HG02642 (cell line): Measurements from ENCODE around the gene DST.

Experiments
- ATAC-seq: cut with Tn5 transposase; IDR thresholded peaks from one replicate; pipeline ENCODE4 v1.9.1; 2021; ENCODE audit warnings: mild to moderate bottlenecking; ENCODE audit not compliant: unreplicated experiment, poor library complexity

The DST gene

GRCh38 chr6:56540232-56541029 lies 102.3 kb downstream of the DST start:
- no peak for ATAC-seq

DNA sequence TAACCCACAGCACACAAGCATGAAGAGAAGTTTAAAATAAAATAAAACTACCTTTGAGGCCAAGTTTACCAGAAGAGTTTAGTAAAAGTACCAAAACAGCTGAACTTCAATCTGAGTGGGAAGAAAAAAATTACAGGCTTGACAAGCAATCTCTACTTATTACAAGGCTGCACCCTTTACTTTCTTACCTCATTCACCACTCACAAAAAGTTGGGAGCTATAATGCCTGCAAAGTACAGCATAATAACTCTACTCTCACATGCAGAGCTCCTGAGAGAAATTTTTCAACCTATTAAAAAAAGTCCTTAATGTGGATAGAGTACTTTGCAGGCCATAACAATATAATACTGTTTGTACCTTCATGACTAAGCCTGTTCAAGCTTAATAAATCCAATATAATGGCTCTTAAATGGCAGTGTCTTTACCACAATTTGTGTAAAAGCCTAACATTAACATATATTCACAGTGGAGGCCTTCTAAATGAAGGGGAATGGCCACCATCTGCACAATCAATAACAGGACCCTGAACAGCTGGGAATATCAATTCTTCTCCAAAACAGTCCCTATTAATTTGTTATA lies 103.1 kb downstream of the DST start:
- ATAC-seq, result no peak

DNA sequence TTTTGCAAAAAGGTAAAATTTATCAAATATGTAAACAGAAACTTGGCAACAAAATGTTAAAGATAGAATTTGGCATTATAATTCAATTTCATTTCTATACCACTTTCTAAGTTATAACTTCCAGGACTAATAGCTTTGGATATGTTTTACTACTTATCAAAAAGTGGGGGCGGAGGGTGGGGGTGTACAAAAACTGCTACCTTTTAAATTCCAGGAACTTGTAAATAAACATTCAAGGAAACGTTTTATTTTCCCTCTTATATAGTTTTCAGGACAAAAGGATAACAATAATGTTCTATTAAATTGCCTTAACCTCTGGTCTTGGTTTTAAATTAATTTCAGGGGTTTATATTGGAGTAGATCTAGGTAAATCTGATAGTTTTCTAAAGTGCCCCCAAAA lies 103.8 kb downstream of the DST start:
- ATAC-seq, result no peak

- ATAC-seq, result no peak
Measured at GRCh38 chr6:56537223-56537770, 105.4 kb downstream of the DST start.

DNA sequence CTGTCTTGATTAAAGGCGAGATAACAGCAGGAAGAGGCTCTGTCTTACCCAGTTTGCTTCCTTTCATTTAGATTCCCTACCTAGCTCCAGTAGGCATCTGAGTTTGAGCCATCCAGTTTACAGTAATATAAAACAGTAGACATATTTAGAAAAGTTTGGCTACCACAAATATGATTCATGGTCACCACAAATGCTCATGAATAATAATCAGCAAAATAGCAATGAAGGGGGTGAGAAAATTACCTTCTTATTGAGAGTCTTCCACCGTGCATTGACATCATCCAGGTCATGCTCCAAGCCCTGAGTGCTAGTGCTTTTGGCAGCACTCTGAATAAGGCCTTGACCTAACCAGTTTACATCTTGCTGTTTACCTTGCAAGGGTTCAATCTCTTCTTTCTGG lies 106.2 kb downstream of the DST start:
- no peak for ATAC-seq

DNA sequence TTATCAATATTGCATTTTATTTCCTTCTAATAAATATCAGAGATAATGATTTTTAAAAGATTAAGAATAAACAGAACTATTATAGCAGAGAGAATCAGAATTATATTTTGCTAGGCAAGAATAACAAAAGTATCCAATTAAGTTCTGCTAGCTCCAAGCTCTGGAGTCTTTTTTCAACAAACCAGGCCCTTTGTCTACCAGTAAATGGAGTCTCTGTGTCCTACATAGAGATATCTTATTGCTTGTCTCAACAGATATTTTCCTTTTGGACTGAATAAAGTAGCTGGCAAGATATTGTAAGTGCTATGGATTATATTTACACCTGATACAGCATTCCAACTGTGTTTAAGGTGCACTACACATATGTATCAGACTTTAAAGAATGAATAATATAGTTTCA lies 107.1 kb downstream of the DST start:
- no peak for ATAC-seq

DNA sequence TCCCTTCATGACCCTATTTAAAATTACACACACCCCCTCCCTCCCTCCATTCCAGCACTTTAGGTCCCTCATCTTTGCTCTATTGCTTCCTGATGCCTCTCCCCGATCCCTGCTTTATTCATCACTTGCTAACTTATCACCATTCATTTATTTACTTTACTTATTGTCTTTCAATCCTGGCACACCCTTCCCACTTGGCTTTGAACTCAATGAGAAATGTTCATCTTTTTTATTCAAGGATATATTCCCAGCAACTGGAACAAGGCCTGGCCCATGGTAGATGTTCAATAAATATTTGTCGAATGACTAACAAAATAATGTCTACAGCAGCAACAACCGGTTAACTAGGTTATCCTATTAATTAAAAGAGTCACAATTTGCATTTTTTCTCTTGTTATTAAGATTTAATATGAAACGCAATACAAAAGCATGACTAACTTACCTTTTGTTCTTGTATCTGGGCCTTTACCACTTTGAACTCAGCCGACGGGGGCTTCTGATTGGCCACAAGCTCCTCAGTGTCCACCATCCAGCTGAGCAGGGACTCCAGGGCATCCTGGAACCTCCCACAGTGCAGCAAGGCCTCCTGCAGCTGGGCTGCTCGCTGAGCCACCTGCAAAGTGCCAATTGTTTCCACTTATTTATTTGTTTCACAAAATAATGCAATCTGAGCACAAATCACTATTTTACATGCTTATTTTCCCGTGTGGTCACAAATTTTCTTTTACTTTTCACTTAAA lies 107.8 kb downstream of the DST start:
- ATAC-seq, result no peak

DNA sequence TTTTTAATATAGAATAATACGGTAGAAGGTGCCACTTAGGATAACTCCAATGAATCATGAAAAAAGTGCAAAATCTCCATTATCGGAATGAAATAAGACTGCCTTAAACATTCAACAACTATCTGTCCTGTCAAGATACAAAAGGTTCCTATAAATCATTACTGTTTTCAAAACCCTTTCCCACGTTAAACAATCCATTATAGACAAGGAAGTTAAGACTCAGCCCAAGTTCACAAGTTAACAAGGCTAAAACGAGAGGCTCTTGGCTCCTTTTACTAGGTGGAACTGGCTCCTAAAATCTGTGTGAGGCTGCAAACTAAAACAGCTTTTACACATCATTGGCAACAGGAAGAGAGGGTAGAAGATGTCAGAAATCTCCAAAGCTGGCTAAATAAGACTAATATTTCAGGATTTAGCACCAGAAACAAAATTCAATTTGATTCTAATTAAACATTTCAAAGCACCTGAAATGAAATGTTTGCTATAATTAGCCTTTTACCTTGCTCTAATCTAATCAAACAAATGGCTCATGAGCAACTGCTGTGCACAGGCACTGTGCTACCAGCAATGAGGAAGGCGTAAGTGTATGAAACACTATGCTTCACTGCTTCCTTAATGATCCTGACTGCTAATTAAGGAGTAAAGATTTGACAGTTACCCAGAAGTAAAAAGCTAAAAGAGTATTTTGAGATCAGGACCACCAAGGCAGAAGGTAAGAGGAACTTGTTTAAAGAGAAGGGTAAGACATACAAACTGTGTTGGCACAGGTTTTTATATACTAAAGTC lies 109.7 kb downstream of the DST start:
- no peak for ATAC-seq

- no peak for ATAC-seq
Measured at GRCh38 chr6:56531839-56532595, 110.7 kb downstream of the DST start.

GRCh38 chr6:56529594-56530191 lies 113.0 kb downstream of the DST start:
- no peak for ATAC-seq

DNA sequence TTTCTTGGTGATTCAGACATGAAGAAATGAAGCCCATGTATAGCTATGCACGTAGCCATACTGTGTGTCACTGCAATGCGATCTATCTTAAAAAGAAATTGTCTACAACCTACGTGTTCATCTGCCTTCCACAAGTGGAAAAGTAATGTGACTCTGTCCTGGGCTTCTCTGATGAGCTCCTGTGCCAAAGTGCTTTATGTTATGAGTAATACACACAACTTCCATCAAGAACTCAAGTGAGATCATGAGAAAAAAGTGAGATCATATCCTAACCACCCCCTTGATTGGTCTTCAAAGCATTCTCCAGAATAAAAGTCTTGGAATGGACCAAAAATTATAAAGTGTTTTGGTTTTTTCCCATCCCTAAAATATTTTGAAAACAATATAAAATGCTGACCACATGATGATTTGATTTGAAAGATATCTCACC lies 114.3 kb downstream of the DST start:
- no peak for ATAC-seq

- ATAC-seq, result no peak
Measured at GRCh38 chr6:56527934-56528333, 114.8 kb downstream of the DST start.

DNA sequence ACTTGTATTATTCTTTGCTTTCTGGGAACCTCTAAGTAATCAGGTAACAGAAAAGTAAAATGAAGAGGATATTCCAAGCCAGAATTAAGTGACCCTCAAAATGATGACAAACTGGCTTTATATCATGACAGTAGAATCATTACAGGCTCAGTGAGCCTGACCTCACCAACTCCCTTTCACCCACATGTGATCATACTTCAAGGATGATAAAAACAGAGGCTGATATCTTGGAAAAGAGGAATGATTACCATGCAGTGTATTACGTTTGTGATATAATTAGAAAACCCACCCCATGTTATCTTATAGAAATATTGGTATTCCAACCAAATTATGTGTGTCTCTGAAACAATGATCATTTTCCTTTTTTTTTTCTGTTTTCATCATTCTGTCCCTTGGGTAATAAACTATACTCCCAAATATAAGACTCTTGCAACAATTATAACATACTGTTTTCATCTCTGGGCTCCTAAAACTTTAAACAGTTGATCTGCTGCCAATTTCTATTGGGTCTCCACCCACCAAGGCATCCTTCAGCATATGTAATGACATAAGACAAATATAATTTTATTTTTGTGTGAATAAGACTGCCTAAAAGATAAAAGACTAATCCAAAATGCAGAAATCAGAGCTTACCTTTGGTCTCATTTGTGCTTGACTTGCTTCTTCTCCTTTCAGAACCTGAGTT lies 115.7 kb downstream of the DST start:
- ATAC-seq, result no peak

DNA sequence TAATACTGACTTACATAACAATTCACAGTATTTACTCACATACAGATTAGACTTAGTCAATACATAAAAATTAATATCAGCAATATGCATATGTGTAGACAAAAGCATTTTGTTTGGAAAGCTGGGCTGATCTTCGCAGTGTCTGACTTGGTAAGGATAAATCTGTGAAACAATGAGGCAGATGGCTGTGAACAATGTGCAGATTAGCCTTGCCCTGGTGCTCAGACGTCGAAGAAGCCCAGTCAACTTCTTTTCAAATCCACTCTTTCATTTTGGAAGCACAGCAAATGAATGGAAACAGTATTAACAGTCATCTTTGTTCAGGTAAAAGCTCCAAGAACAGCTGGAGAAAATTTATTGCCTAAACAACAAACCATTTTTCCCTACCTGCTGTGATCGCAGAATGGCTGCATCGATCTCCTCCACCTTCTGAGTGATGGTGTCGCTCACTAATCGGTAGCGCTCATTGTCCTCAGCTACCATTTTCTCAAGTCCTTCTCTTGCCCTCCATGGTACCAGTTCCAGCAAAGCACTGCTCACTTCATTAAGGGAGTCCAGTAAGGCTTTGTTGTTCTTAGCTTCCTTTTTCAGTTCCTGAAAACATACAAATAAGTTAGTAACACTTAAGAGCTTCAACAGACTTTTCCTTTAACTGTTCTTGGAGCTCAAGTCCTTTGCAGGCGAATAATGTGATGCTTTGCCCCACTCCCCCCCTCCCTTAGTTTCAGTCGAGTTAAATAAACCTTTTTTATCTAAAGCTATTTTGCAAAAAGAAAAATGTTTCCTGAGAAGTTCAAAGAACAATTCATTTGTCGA lies 116.5 kb downstream of the DST start:
- no peak for ATAC-seq

DNA sequence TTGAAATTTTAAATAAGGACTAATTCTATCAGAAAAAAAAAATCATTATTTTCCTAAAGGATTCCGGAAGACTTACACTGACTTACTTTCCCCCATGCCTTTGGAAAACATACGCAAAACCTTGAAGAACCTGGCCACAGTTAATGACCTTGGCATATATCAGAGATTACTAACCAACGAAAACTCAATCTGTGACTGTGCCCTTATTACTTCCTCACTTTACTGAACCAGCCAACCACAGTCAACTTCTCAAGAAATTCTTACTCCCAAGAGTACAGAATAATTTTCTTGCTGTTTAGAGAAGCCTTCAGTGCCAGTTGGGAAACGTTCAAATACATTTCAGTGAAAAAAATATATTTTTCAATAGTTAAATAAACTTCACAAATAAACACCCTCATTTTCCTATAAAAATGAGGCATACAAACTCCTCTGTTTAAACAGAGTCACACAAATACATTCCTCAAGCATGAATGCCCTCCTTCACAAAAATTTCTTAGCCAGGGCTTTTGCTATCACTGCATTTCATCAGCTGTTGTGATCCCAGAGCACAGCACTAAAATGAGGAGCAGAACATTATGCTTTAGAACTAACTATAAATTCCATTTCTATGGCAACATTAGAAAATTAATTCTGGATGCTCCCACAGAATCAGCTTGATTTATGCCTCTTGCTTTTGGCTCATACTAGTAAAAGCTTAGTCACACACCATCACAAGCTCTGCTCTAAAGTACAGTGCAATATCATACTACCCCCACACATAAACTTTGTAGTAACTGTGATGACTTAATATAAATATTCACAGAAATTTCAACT lies 117.6 kb downstream of the DST start:
- no peak for ATAC-seq

GRCh38 chr6:56522495-56523270 lies 120.0 kb downstream of the DST start:
- no peak for ATAC-seq
